Stomach (tissue), 4 donors: ENCODE data around the gene CLEC7A.

ENCODE experiments used
- CTCF ChIP-seq, 7 experiments: fragments of 450-650 bp in 4 of 7; fragments of 200-600 bp in 3 of 7; sonication (generic) in 3 of 7; IDR thresholded peaks; one replicate each; pipeline ENCODE4 v1.5.1; 2016 to 2019; ENCODE audit warnings: antibody characterized with exemption in 7 of 7, control low read depth in 2 of 7, mild to moderate bottlenecking in 1 of 7
- POLR2AphosphoS5 ChIP-seq, 3 donors: sonication (generic); formaldehyde crosslinking; IDR thresholded peaks; one replicate each; pipeline ENCODE4 v1.6.1; 2016; ENCODE audit warnings: antibody characterized with exemption in 3 of 3

DNA sequence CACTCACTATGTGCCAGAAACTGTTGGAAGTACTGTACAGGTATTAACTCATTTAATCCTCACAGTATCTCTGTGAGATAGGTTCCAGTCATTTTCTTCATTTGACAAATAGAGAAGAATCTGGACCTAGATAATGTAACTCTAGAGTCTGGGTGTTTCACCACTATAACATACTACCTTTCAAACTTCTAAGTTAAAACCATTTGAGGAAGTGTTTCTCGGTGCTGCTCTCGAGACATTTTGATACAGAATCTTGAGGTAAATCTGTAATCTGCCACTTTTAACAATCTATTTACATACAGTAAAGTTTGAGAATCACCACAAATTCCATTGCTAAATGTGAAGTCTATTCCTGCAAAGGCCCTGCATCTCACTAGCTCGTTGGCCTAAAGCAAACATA, 33.1 kb upstream of the CLEC7A start:
- TF ChIP-seq CTCF (IDR thresholded peaks at IDR 0.05) (no peak), POLR2AphosphoS5 (IDR thresholded peaks at IDR 0.05) (no peak)
